Ovary (tissue), 3 donors: ENCODE measurements around the gene GLTP.

Experiments
- CTCF ChIP-seq, 3 donors: fragments of 450-650 bp in 2 of 3; fragments of 200-600 bp in 1 of 3; IDR thresholded peaks; one replicate each; pipeline versions ENCODE4 v1.5.1 to v1.8.0; 2016 to 2022; ENCODE audit warnings: antibody characterized with exemption in 3 of 3, mild to moderate bottlenecking in 1 of 3
- EP300 ChIP-seq: sonication (generic); formaldehyde crosslinking; IDR thresholded peaks from one replicate; pipeline ENCODE4 v1.6.1; 2017; ENCODE audit warnings: antibody characterized with exemption
- donor health status: DM: no; HTN: no; CAD: no.

GRCh38 chr12:109802828-109803227 is 77.5 kb downstream of the GLTP start:
- no peak for TF ChIP-seq EP300
- TF ChIP-seq CTCF (IDR thresholded peaks at IDR 0.05) = no peak
